ENCODE measurements around the gene ASAP3. TPM values are rescaled to one million over a fixed set of nuclear protein-coding genes. Genes with fewer than 3 reads are reported as not detected.

Gene ASAP3
- total RNA-seq, 4 donors from 2014 or later: 69.3 to 75.7 (median 73.6) TPM

GRCh38 chr1:23389837-23390321, 94.1 kb downstream of the ASAP3 start:
- WGBS, 2 donors: 77 to 85% methylated on average over 9 of the region's 9 CpGs
- no peaks in the 10 kb centered on the region for H3K27me3 ChIP-seq
- DNase-seq: no peak
- intact Hi-C loops (cut with DNase I): no loop called here
- H3K36me3 ChIP-seq: no peaks in the 10 kb centered on the region
- H3K4me1 ChIP-seq: peaks cover 0 to 14% of the 10 kb centered on the region in 2 donors
- no peak overlapping the region for H3K27ac ChIP-seq
- H3K4me3 ChIP-seq (replicated peaks in 1 of 3): no peak overlapping the region
- no peak for TF ChIP-seq POLR2A (IDR thresholded peaks at IDR 0.05)
- TF ChIP-seq CTCF (IDR thresholded peaks at IDR 0.05): no peak
- H3K9me3 ChIP-seq: no peaks in the 10 kb centered on the region

- TF ChIP-seq POLR2A (IDR thresholded peaks at IDR 0.05): no peak
- TF ChIP-seq CTCF (IDR thresholded peaks at IDR 0.05): no peak
- WGBS, 2 donors: 94 to 96% methylated on average over 3 to 8 of the region's 8 CpGs
Measured at GRCh38 chr1:23387494-23387893, 96.5 kb downstream of the ASAP3 start.

DNA sequence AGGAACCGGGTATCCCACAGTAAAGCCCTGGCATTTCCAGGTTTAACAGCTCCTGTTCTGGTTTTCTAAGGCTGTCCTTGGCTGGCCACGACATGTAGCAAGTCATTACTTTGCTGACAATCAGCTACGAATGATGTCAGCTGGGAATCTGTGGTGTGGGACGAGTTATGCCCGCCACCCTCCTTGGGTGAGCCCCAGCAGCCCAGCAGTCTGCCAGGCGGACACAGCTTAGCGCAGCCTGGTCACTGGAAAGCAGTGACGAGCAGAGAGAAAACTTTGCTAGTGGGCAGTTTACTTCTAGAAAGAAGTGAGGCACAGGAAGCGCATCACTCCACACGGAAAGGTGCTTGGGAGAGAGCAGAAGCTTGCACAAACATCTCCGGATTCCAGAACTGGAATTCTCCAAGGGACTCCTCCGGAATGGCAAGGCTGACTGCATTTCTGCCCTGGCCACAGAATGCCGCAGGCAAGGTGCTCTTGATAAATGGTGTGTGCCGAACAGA, 98.8 kb downstream of the ASAP3 start:
- Histone ChIP-seq H3K36me3 (peaks cover 0 to 6% of the 10 kb centered on the region in 2 donors), H3K27me3 (no peaks in the 10 kb centered on the region), H3K27ac (no peak overlapping the region), H3K4me1 (peaks cover 0 to 14% of the 10 kb centered on the region in 2 donors), H3K4me3 (replicated peaks in 1 of 3) (no peak overlapping the region), H3K9me3 (no peaks in the 10 kb centered on the region)
- DNase-seq: no peak
- WGBS, 2 donors: 85 to 87% methylated on average over 14 of the region's 14 CpGs
- TF ChIP-seq POLR2A (IDR thresholded peaks at IDR 0.05) (no peak), CTCF (IDR thresholded peaks at IDR 0.05) (no peak)
- intact Hi-C loops (cut with DNase I): no loop called here

More at GRCh38 chr1:23387494-23387893, 96.5 kb downstream of the ASAP3 start:
- no peaks in the 10 kb centered on the region for H3K27me3 ChIP-seq
- intact Hi-C loops (cut with DNase I): no loop called here
- DNase-seq: no peak
- H3K4me1 ChIP-seq: peaks cover 0 to 11% of the 10 kb centered on the region in 2 donors
- H3K36me3 ChIP-seq: peaks cover 0 to 6% of the 10 kb centered on the region in 2 donors
- no peak overlapping the region for H3K4me3 ChIP-seq (replicated peaks in 1 of 3)
- no peak overlapping the region for H3K27ac ChIP-seq
- no peaks in the 10 kb centered on the region for H3K9me3 ChIP-seq

- Histone ChIP-seq H3K36me3 (peaks cover 0 to 6% of the 10 kb centered on the region in 2 donors), H3K4me1 (peaks cover 0 to 15% of the 10 kb centered on the region in 2 donors), H3K4me3 (replicated peaks in 1 of 3) (no peak overlapping the region), H3K27ac (no peak overlapping the region), H3K27me3 (no peaks in the 10 kb centered on the region), H3K9me3 (no peaks in the 10 kb centered on the region)
- intact Hi-C loops (cut with DNase I): no loop called here
- 77 to 83% methylated on average over 11 of the region's 11 CpGs for WGBS, 2 donors
- no peak for DNase-seq
- TF ChIP-seq CTCF (IDR thresholded peaks at IDR 0.05) (no peak), POLR2A (IDR thresholded peaks at IDR 0.05) (no peak)
Measured at GRCh38 chr1:23384312-23385058, 99.5 kb downstream of the ASAP3 start.

All from thyroid gland (tissue), 4 donors.